Upper lobe of left lung (tissue), 6 donors: ENCODE results near the gene ARHGAP24. TPM values are rescaled to one million over a fixed set of nuclear protein-coding genes. Genes with fewer than 3 reads are reported as not detected.
"Not testable (repeated sequence)": the region's sequence is repeated elsewhere in the genome, so short reads cannot be mapped to it uniquely, and the experiment has no call there.

ENCODE experiments used
- ATAC-seq, 2 donors: fragments of 200-7000 bp; cut with Tn5 transposase; one replicate each; pipeline ENCODE4 v1.9.1; 2022; ENCODE audit warnings: mild to moderate bottlenecking in 2 of 2, moderate library complexity in 2 of 2; ENCODE audit not compliant: low FRiP score in 2 of 2
- DNase-seq, 2 donors: peaks; one replicate each; pipeline ENCODE4 v3.0.0-alpha.2; 2019 to 2020
- H3K27ac ChIP-seq, 4 donors: fragments of 200-600 bp; sonication (generic); one replicate each; pipeline ENCODE4 v1.5.1; 2016 to 2019
- H3K27me3 ChIP-seq, 4 donors: fragments of 200-600 bp; sonication (generic); one replicate each; pipeline ENCODE4 v1.5.1; 2017 to 2019
- H3K36me3 ChIP-seq, 4 donors: fragments of 200-600 bp; sonication (generic); one replicate each; pipeline ENCODE4 v1.5.1; 2016 to 2019
- H3K4me1 ChIP-seq, 4 donors: fragments of 200-600 bp; sonication (generic); one replicate each; pipeline ENCODE4 v1.5.1; 2018 to 2019
- H3K4me3 ChIP-seq, 4 donors: fragments of 200-600 bp; sonication (generic); one replicate each; pipeline ENCODE4 v1.5.1; 2017 to 2019; ENCODE audit warnings: mild to moderate bottlenecking in 2 of 4, moderate library complexity in 1 of 4
- H3K9me3 ChIP-seq, 4 donors: fragments of 200-600 bp; sonication (generic); one replicate each; pipeline ENCODE4 v1.5.1; 2018 to 2019
- EP300 ChIP-seq, 4 donors: sonication (generic); formaldehyde crosslinking; IDR thresholded peaks; one replicate each; pipeline ENCODE4 v1.5.1; 2017; ENCODE audit warnings: antibody characterized with exemption in 4 of 4, control low read depth in 2 of 4
- POLR2A ChIP-seq, 4 donors: fragments of 450-650 bp; IDR thresholded peaks; one replicate each; pipeline ENCODE4 v1.5.1; 2016 to 2017; ENCODE audit warnings: antibody characterized with exemption in 4 of 4, mild to moderate bottlenecking in 2 of 4
- POLR2AphosphoS5 ChIP-seq, 2 donors: sonication (generic); formaldehyde crosslinking; IDR thresholded peaks; one replicate each; pipeline ENCODE4 v1.5.1; 2017; ENCODE audit warnings: antibody characterized with exemption in 2 of 2
- WGBS, 2 donors: methylation state at CpG; one replicate each; pipeline ENCODE4 v1.1.5; 2017 to 2018; 5-methylcytosine and 5-hydroxymethylcytosine counted together
- total RNA-seq, 6 donors: library from RNA; depleted of rRNA in 4 of 6; stranded (reverse); fragments of >200 nt in 4 of 6; gene quantifications; one replicate each; pipeline versions ENCODE4 v1.1.0 to v1.2.1, GENCODE V29; 2016 to 2021
- TF ChIP-seq, protein P1 (sequence below), 6 experiments: fragments of 450-650 bp in 4 of 6; fragments of 200-600 bp in 2 of 6; sonication (generic) in 2 of 6; IDR thresholded peaks; one replicate each; pipeline ENCODE4 v1.5.1; 2016 to 2019; ENCODE audit warnings: antibody characterized with exemption in 6 of 6
- donor health status: DM: no; HTN: no; CAD: no; lungs with moderate emphysema.
- donor health status: DM: no; HTN: yes; CAD: no; lungs with severe emphysema.

Gene ARHGAP24
- total RNA-seq, 6 donors from 2014 or later, result 26.4 to 92.2 (median 52.4) TPM

DNA sequence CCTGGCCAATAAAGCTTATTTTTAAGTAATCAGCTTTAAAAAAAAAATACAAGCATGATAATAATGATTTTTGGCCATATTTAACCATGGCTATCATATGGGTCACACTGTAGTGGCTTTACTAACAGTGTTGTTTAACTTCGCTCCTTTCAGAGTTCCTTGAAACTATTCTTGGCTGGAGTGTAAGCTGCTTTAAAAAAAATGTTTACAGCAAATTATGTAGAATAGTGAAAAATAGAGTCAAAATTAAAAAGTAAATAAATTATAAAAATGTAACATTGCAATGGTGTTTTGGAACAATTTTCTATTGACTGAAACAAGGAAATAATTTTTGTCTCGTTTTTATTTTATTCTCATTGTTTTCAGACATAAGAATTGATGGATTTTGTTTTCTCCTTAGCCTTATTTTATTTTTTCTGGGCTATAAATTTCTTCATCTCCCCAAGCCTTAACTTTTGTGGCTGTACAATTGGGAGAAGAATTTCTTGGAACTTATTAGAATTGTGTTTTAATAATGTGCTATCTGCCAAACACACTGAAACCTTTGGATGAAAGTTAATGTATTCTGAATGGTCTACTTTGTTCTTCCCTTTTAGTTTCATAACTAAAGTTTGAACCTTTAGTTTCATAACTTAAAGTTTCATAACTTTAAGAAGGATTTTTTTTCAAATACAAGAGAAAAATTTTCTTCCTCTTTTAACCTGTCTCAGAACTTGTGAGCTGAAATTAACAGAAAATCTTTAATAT, 182.0 kb downstream of the ARHGAP24 start:
- TF ChIP-seq, protein P1, sequence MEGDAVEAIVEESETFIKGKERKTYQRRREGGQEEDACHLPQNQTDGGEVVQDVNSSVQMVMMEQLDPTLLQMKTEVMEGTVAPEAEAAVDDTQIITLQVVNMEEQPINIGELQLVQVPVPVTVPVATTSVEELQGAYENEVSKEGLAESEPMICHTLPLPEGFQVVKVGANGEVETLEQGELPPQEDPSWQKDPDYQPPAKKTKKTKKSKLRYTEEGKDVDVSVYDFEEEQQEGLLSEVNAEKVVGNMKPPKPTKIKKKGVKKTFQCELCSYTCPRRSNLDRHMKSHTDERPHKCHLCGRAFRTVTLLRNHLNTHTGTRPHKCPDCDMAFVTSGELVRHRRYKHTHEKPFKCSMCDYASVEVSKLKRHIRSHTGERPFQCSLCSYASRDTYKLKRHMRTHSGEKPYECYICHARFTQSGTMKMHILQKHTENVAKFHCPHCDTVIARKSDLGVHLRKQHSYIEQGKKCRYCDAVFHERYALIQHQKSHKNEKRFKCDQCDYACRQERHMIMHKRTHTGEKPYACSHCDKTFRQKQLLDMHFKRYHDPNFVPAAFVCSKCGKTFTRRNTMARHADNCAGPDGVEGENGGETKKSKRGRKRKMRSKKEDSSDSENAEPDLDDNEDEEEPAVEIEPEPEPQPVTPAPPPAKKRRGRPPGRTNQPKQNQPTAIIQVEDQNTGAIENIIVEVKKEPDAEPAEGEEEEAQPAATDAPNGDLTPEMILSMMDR (IDR thresholded peaks at IDR 0.05), result no peak
- no peak for TF ChIP-seq EP300 (IDR thresholded peaks at IDR 0.05)
- no peak for TF ChIP-seq POLR2AphosphoS5 (IDR thresholded peaks at IDR 0.05)
- TF ChIP-seq POLR2A (IDR thresholded peaks at IDR 0.05), result no peak
- no peak for DNase-seq
- peak overlapping the region in 3 of 4 donors; percentile 31 to 53 (median 53) for H3K27ac ChIP-seq

DNA sequence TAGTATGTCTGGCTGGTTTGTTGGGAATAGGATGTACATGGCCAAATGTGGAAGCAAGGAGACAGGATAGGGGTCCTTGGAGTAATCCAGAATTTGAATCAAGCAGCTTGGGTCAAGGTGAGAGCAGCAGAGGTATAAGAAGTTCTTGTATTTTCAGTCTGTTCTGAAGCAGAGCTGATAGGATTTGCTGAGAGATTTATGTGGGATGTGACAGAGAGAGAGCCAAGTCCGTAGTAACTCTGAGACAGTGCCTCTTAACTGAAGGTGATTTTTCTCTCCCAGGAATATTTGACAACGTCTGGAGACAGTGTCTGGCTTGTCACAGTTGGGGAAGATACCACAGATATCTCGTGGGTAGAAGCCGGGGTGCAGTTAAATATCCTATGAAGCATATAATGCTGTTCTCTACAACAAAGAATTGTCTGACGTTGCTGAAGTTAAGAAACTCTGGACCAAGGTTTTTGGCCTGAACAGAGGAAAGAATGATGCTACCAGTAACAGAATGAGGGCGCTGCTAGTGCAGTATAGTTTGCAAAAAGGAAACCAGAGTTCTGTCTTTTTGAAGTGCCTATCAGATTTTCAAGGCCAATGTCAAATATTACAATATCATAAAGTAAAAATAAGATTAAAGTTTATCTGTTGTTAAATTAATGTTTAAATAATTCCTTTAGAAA, 184.0 kb downstream of the ARHGAP24 start:
- H3K27ac ChIP-seq, result no peak overlapping the region
- whole genome bisulfite sequencing, 2 donors, result 63 to 70% methylated on average over 6 of the region's 6 CpGs
- TF ChIP-seq POLR2AphosphoS5 (IDR thresholded peaks at IDR 0.05) (no peak), EP300 (IDR thresholded peaks at IDR 0.05) (no peak), POLR2A (IDR thresholded peaks at IDR 0.05) (no peak)
- TF ChIP-seq, protein P1 (IDR thresholded peaks at IDR 0.05), result no peak
- no peaks in the 10 kb centered on the region for H3K36me3 ChIP-seq
- H3K27me3 ChIP-seq, result no peaks in the 10 kb centered on the region
- DNase-seq (no peak), ATAC-seq (no peak)
- no peaks in the 10 kb centered on the region for H3K9me3 ChIP-seq
- no peak overlapping the region for H3K4me3 ChIP-seq
- peaks cover 0 to 9% (median 1%) of the 10 kb centered on the region in 4 donors for H3K4me1 ChIP-seq

More for the DNA sequence above, 182.0 kb downstream of the ARHGAP24 start:
- H3K4me1 ChIP-seq, result peaks cover 0 to 9% (median 1%) of the 10 kb centered on the region in 4 donors
- H3K36me3 ChIP-seq, result no peaks in the 10 kb centered on the region
- no peak overlapping the region for H3K4me3 ChIP-seq
- ATAC-seq, result no peak
- H3K9me3 ChIP-seq, result no peaks in the 10 kb centered on the region
- no peaks in the 10 kb centered on the region for H3K27me3 ChIP-seq
- 65 to 76% methylated on average over 2 of the region's 2 CpGs for WGBS, 2 donors

DNA sequence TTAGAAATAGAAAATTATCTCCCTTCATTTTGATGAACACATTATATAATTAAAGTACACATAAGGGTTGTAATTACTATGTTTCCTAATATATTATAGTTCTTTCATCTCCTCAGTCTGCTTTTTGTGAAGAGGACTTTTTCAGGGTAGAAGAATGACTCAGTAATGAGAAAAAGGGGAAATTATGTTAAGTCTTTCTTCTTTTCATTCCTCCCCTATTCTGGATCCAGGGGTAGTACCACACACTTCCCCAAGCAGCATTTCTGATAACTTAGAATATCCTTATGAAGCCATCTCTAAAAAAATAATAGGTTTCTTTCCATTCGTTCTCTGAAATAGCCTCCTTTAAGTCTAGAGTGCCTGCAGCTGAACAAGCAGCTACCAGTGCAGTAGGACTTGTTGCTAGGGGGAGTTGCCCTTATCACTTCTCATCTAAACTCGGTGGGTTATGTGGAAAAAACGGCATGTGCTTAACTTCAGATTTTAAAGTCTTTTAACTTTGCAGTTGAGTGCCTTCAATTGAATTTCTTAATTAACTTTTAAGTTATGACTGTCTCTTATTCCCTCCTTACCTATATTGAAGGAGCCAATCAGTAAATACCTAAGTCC, 184.8 kb downstream of the ARHGAP24 start:
- DNase-seq, result no peak
- H3K4me3 ChIP-seq, result no peak overlapping the region
- H3K27ac ChIP-seq, result no peak overlapping the region
- no peaks in the 10 kb centered on the region for H3K9me3 ChIP-seq
- 43 to 53% methylated on average over 3 of the region's 3 CpGs for WGBS, 2 donors
- peak in 1 of 2 donors; percentile 36 for ATAC-seq
- peaks cover 0 to 9% (median 1%) of the 10 kb centered on the region in 4 donors for H3K4me1 ChIP-seq
- no peaks in the 10 kb centered on the region for H3K36me3 ChIP-seq
- no peaks in the 10 kb centered on the region for H3K27me3 ChIP-seq
- TF ChIP-seq, protein P1 (IDR thresholded peaks at IDR 0.05), result no peak
- TF ChIP-seq POLR2A (IDR thresholded peaks at IDR 0.05) (no peak), POLR2AphosphoS5 (IDR thresholded peaks at IDR 0.05) (no peak), EP300 (IDR thresholded peaks at IDR 0.05) (no peak)

DNA sequence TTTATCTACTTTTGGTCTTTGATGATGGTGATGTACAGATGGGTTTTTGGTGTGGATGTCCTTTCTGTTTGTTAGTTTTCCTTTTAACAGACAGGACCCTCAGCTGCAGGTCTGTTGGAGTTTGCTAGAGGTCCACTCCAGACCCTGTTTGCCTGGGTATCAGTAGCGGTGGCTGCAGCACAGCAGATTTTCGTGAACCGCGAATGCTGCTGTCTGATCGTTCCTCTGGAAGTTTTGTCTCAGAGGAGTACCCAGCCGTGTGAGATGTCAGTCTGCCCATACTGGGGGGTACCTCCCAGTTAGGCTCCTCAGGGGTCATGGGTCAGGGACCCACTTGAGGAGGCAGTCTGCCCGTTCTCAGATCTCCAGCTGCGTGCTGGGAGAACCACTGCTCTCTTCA, 191.7 kb downstream of the ARHGAP24 start:
- H3K36me3 ChIP-seq, DNase-seq, H3K27me3 ChIP-seq, H3K4me3 ChIP-seq, H3K27ac ChIP-seq, H3K4me1 ChIP-seq, H3K9me3 ChIP-seq, ATAC-seq: not testable (repeated sequence)
- WGBS, 2 donors, result 96% methylated on average over 8 of the region's 8 CpGs; no CpG with 5 or more reads in 1 of the 2 donors

GRCh38 chr4:85669204-85669603, 194.3 kb downstream of the ARHGAP24 start:
- Histone ChIP-seq H3K36me3 (no peaks in the 10 kb centered on the region), H3K9me3 (no peaks in the 10 kb centered on the region), H3K27me3 (no peaks in the 10 kb centered on the region), H3K4me1 (peaks cover 0 to 11% (median 5%) of the 10 kb centered on the region in 4 donors), H3K4me3 (no peak overlapping the region), H3K27ac (no peak overlapping the region)
- WGBS, 2 donors, result 81 to 82% methylated on average over 3 of the region's 3 CpGs
- peak in 1 of 2 donors; percentile 19 for TF ChIP-seq POLR2AphosphoS5 (IDR thresholded peaks at IDR 0.05)
- no peak for TF ChIP-seq POLR2A (IDR thresholded peaks at IDR 0.05)
- DNase-seq, result no peak
- no peak for ATAC-seq
